Keratinocyte (primary cell): ENCODE measurements around the gene RAB11A. TPM values are rescaled to one million over a fixed set of nuclear protein-coding genes. Genes with fewer than 3 reads are reported as not detected.

ENCODE experiments used
- DNase-seq: peaks from one replicate; pipeline ENCODE4 v3.0.0-alpha.2; 2011; ENCODE audit warnings: low read depth, missing footprints, low spot score
- FAIRE-seq: peaks from 2 replicates; lab custom pipeline; 2011; peaks lifted over from hg19 to GRCh38; lab: Jason Lieb, UNC
- H2AFZ ChIP-seq: 2 replicates; pipeline ENCODE4 v1.6.0; 2012; ENCODE audit warnings: low read length, control low read depth, inconsistent platforms; ENCODE audit not compliant: control insufficient read depth
- H3K27ac ChIP-seq: 2 replicates; pipeline ENCODE4 v1.5.1; 2011; ENCODE audit warnings: low read length; ENCODE audit not compliant: control insufficient read depth, insufficient read depth
- H3K27me3 ChIP-seq: 3 replicates; pipeline ENCODE4 v1.6.0; 2011; ENCODE audit warnings: low read length; ENCODE audit not compliant: control insufficient read depth, insufficient read depth; ENCODE audit errors: extremely low read depth
- H3K36me3 ChIP-seq, 2 experiments: 2 replicates in 1 of 2; 3 replicates in 1 of 2; pipeline ENCODE4 v1.5.1; 2011; ENCODE audit warnings: low read length in 2 of 2, mild to moderate bottlenecking in 1 of 2; ENCODE audit not compliant: control insufficient read depth in 2 of 2, insufficient read depth in 2 of 2; ENCODE audit errors: extremely low read depth in 1 of 2
- H3K4me1 ChIP-seq: 3 replicates; pipeline ENCODE4 v1.5.1; 2011; ENCODE audit warnings: low read length; ENCODE audit not compliant: control insufficient read depth, insufficient read depth; ENCODE audit errors: extremely low read depth
- H3K4me2 ChIP-seq: 3 replicates; pipeline ENCODE4 v1.6.0; 2011; ENCODE audit warnings: low read depth, low read length; ENCODE audit not compliant: control insufficient read depth, insufficient read depth; ENCODE audit errors: extremely low read depth
- H3K4me3 ChIP-seq, 3 experiments: fragments of 200-600 bp in 1 of 3; sonication (generic) in 1 of 3; 2 replicates in 2 of 3; 3 replicates in 1 of 3; pipeline ENCODE4 v1.5.1; 2011 to 2016; ENCODE audit warnings: low read length in 3 of 3, mild to moderate bottlenecking in 3 of 3, control low read depth in 2 of 3, inconsistent platforms in 1 of 3, low read depth in 1 of 3, mixed read lengths in 1 of 3, mixed run types in 1 of 3, moderate library complexity in 1 of 3; ENCODE audit not compliant: control insufficient read depth in 2 of 3, insufficient read depth in 2 of 3; ENCODE audit errors: extremely low read depth in 1 of 3
- H3K79me2 ChIP-seq: 2 replicates; pipeline ENCODE4 v1.6.0; 2012; ENCODE audit warnings: low read length; ENCODE audit not compliant: control insufficient read depth, insufficient read depth
- H3K9ac ChIP-seq: 3 replicates; pipeline ENCODE4 v1.6.0; 2011; ENCODE audit warnings: low read length; ENCODE audit not compliant: control insufficient read depth, insufficient read depth; ENCODE audit errors: extremely low read depth
- H3K9me1 ChIP-seq: 3 replicates; pipeline ENCODE4 v1.6.0; 2011; ENCODE audit warnings: low read length; ENCODE audit not compliant: control insufficient read depth, insufficient read depth; ENCODE audit errors: extremely low read depth
- H3K9me3 ChIP-seq: 2 replicates; pipeline ENCODE4 v1.5.1; 2012; ENCODE audit warnings: low read depth, low read length; ENCODE audit not compliant: control insufficient read depth
- H4K20me1 ChIP-seq: 3 replicates; pipeline ENCODE4 v1.6.0; 2011; ENCODE audit warnings: low read length; ENCODE audit not compliant: control insufficient read depth, insufficient read depth; ENCODE audit errors: extremely low read depth
- EZH2 ChIP-seq: IDR thresholded peaks from one replicate; pipeline ENCODE4 v1.6.1; 2012; ENCODE audit warnings: inconsistent platforms, mild to moderate bottlenecking, low read length, moderate library complexity
- dilution Hi-C: fragments of 300-500 bp; cut with MboI; formaldehyde crosslinking; loops from one replicate; pipeline ENCODE4 v1.7.0; 2020; ENCODE audit warnings: low sequenced_read_pairs; ENCODE audit not compliant: extremely low pct_ligation_motif_present
- polyA plus RNA-seq, 5 experiments: library from polyadenylated mRNA; depleted of rRNA in 3 of 5; stranded (reverse) in 3 of 5; stranded (forward) in 1 of 5; unstranded in 1 of 5; fragments of >200 nt; gene quantifications; 1 replicate in 1 of 5; 2 replicates in 3 of 5; 3 replicates in 1 of 5; pipeline versions ENCODE4 v1.2.1 to v1.2.3, GENCODE V29; 2011 to 2012; ENCODE audit warnings: missing spikeins in 2 of 5, low read depth in 1 of 5, low replicate concordance in 1 of 5
- TF ChIP-seq, protein P1 (sequence below), 3 experiments: IDR thresholded peaks in 1 of 3; conservative IDR thresholded peaks in 1 of 3; optimal IDR thresholded peaks in 1 of 3; 2 replicates in 2 of 3; 3 replicates in 1 of 3; pipeline versions ENCODE3 to v1.5.1; 2011; ENCODE audit warnings: low read length in 3 of 3, mild to moderate bottlenecking in 3 of 3, moderate library complexity in 2 of 3, control low read depth in 1 of 3, inconsistent platforms in 1 of 3; ENCODE audit not compliant: insufficient read depth in 2 of 3; ENCODE audit errors: extremely low read depth in 1 of 3

RAB11A gene
- polyA plus RNA-seq, 1 donor (not counting 4 experiments of a cell fraction or from before 2014, with no cell fraction given) = 537 TPM

DNA sequence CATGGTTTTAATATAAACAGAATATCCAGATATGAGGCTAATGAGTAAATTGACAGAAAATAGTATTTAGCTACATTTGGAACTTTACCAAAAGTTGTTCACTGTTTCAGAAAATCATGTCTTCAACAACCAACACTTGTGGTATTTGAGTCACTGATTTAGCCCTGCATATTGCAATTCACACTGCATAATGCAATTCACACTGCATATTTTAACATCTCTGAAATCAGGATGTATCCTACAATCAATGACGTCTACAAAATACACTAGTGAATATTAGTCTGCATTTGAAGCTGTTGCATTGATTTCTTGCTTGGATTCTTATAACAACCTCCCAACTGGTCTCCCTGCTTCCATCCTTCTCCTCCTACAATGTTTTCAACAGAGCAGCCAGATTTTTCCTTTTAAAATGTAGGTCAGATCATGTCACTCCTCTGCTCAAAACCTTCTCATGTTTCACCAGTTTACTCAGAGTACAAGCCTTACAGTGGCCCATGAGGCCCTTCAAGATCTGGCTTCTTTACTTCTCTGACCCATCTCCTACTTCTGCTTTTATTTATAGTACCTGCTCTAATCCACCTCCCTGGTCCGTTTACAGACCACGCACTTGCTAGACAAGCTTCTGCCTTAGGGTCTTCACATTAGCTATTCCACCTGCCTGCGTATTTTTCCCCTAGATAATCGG, 11.4 kb upstream of the RAB11A start:
- no peak overlapping the region for H3K4me3 ChIP-seq
- H3K9ac ChIP-seq = no peak overlapping the region
- H3K79me2 ChIP-seq = no peaks in the 10 kb centered on the region
- no peak for TF ChIP-seq EZH2
- TF ChIP-seq, protein P1, sequence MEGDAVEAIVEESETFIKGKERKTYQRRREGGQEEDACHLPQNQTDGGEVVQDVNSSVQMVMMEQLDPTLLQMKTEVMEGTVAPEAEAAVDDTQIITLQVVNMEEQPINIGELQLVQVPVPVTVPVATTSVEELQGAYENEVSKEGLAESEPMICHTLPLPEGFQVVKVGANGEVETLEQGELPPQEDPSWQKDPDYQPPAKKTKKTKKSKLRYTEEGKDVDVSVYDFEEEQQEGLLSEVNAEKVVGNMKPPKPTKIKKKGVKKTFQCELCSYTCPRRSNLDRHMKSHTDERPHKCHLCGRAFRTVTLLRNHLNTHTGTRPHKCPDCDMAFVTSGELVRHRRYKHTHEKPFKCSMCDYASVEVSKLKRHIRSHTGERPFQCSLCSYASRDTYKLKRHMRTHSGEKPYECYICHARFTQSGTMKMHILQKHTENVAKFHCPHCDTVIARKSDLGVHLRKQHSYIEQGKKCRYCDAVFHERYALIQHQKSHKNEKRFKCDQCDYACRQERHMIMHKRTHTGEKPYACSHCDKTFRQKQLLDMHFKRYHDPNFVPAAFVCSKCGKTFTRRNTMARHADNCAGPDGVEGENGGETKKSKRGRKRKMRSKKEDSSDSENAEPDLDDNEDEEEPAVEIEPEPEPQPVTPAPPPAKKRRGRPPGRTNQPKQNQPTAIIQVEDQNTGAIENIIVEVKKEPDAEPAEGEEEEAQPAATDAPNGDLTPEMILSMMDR (optimal IDR thresholded peaks at IDR 0.05 in 1 of 3, IDR thresholded peaks at IDR 0.05 in 1 of 3, conservative IDR thresholded peaks at IDR 0.05 in 1 of 3; ENCODE audit: extremely low read depth in 1 of 3, insufficient read depth in 2 of 3, low read length in 3 of 3) = no peak
- no peaks in the 10 kb centered on the region for H3K9me1 ChIP-seq
- dilution Hi-C loops = no loop called here
- no peaks in the 10 kb centered on the region for H3K4me1 ChIP-seq
- DNase-seq (no peak), FAIRE-seq (no peak)
- H2AFZ ChIP-seq = no peak overlapping the region
- H4K20me1 ChIP-seq = no peaks in the 10 kb centered on the region
- H3K9me3 ChIP-seq = no peaks in the 10 kb centered on the region
- H3K27ac ChIP-seq = no peak overlapping the region
- peaks cover 3% of the 10 kb centered on the region for H3K27me3 ChIP-seq
- H3K36me3 ChIP-seq = no peaks in the 10 kb centered on the region
- no peak overlapping the region for H3K4me2 ChIP-seq

DNA sequence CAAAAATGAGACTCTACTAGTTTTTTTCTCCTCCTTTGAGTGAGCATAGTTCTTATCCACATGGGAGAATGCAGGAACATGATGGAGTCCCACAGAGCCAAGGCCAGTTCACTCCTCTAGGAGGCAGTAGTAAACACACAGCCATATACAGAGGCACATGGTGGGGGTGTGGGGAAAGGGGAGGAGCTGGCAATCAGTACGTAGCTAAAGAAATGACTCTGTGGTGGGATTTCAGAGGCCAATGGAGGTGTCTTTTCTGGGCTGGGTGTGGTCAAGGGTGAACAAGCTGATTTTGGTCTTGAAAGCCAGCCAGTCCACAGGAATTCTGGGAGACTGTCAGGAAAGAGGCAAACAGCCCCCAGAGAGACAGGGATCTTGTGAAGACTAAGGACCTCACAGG, 6.6 kb upstream of the RAB11A start:
- no peak for FAIRE-seq
- H3K4me2 ChIP-seq = no peak overlapping the region

More for the DNA sequence above, 6.6 kb upstream of the RAB11A start:
- dilution Hi-C loops = no loop called here
- Histone ChIP-seq H3K79me2 (no peaks in the 10 kb centered on the region), H3K36me3 (no peaks in the 10 kb centered on the region), H3K9me3 (no peaks in the 10 kb centered on the region), H3K9ac (no peak overlapping the region), H2AFZ (peak overlapping the region; percentile 3), H3K4me1 (no peaks in the 10 kb centered on the region), H3K9me1 (no peaks in the 10 kb centered on the region), H3K27me3 (peaks cover 3% of the 10 kb centered on the region), H3K4me3 (no peak overlapping the region), H4K20me1 (no peaks in the 10 kb centered on the region), H3K27ac (no peak overlapping the region)
- TF ChIP-seq EZH2 = no peak
- TF ChIP-seq, protein P1 (optimal IDR thresholded peaks at IDR 0.05 in 1 of 3, IDR thresholded peaks at IDR 0.05 in 1 of 3, conservative IDR thresholded peaks at IDR 0.05 in 1 of 3; ENCODE audit: extremely low read depth in 1 of 3, insufficient read depth in 2 of 3, low read length in 3 of 3) = peak; percentile 53 to 66 (median 66)
- no peak for DNase-seq
